Measurements from ENCODE around the gene TBXAS1. TPM values are rescaled to one million over a fixed set of nuclear protein-coding genes. Genes with fewer than 3 reads are reported as not detected.

TBXAS1 gene
- total RNA-seq, 1 donor from 2014 or later: 65.4 TPM

GRCh38 chr7:140000666-140001268, 171.7 kb downstream of the TBXAS1 start:
- Histone ChIP-seq H3K4me1 (no peaks in the 10 kb centered on the region), H3K27ac (no peak overlapping the region), H3K4me3 (no peak overlapping the region), H3K9me3 (no peaks in the 10 kb centered on the region), H3K36me3 (no peaks in the 10 kb centered on the region), H3K27me3 (no peaks in the 10 kb centered on the region)
- TF ChIP-seq CTCF (IDR thresholded peaks at IDR 0.05): no peak
- intact Hi-C loops (cut with DNase I): loop anchor here (5.0 kb wide), 1 partner anchor 353 kb away; no protein-coding TSS in a partner anchor
- DNase-seq (peak; percentile 3), ATAC-seq (no peak)

DNA sequence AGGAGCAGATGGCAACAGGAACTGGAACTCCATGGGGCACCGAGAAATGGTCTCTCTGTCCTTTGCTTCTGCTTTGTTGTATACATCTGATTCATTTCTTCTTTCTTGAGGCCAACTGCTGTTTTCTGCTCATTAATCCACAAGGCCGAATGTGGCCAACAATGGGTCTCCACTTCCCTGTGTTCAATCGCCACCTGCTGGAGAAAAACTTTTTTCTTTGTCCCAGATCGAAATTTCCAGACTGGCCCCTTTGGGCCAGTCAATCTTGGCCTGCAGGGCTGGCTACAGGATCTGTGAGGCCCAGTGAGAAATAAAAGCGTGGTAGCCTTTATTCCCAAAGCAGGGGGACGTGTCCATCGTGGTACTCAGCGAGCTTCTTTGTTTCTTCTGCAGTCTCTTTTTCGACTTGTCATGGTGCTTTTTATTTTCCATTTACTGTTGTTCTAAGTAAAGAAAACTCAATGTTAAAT, 174.9 kb downstream of the TBXAS1 start:
- no peak overlapping the region for H3K4me3 ChIP-seq
- peak; percentile 45 for ATAC-seq
- intact Hi-C loops (cut with DNase I): loop anchor here (5.0 kb wide), 1 partner anchor 357 kb away; no protein-coding TSS in a partner anchor
- H3K27ac ChIP-seq: no peak overlapping the region
- H3K9me3 ChIP-seq: no peaks in the 10 kb centered on the region
- H3K4me1 ChIP-seq: no peaks in the 10 kb centered on the region
- peak; percentile 48 for TF ChIP-seq CTCF (IDR thresholded peaks at IDR 0.05)
- DNase-seq: peak; percentile 25
- no peaks in the 10 kb centered on the region for H3K36me3 ChIP-seq
- no peaks in the 10 kb centered on the region for H3K27me3 ChIP-seq

DNA sequence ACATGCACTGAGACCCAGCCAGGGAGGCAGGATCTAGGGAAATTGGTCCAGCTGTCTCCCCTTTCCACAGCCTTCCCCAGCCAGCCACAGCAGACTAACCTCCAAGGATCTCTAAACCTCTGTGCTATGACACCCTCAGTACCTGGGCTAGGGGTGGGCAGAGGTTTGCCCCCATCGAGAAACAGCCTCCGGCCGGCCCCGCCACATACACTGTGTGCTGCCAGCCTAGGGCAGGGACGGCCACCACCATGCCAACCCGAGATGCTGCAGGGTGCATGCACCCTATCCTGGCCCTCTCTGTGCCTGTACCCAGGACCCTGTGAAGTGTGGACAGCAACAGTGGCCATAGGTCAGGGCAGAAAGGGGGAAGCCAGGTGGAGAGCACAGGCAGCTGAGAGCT, 175.6 kb downstream of the TBXAS1 start:
- ATAC-seq (no peak), DNase-seq (peak; percentile 40)
- Histone ChIP-seq H3K9me3 (no peaks in the 10 kb centered on the region), H3K4me1 (no peaks in the 10 kb centered on the region), H3K27ac (no peak overlapping the region), H3K27me3 (no peaks in the 10 kb centered on the region), H3K36me3 (no peaks in the 10 kb centered on the region), H3K4me3 (no peak overlapping the region)
- intact Hi-C loops (cut with DNase I): loop anchor here (5.0 kb wide), 1 partner anchor 357 kb away; no protein-coding TSS in a partner anchor
- TF ChIP-seq CTCF (IDR thresholded peaks at IDR 0.05): no peak

- Histone ChIP-seq H3K4me1 (no peaks in the 10 kb centered on the region), H3K9me3 (no peaks in the 10 kb centered on the region), H3K27ac (no peak overlapping the region), H3K36me3 (no peaks in the 10 kb centered on the region), H3K4me3 (no peak overlapping the region), H3K27me3 (no peaks in the 10 kb centered on the region)
- intact Hi-C loops (cut with DNase I): no loop called here
- DNase-seq (no peak), ATAC-seq (no peak)
- no peak for TF ChIP-seq CTCF (IDR thresholded peaks at IDR 0.05)
These were observed 176.3 kb downstream of the TBXAS1 start for GRCh38 chr7:140005341-140005740.

GRCh38 chr7:140005754-140006503, 176.9 kb downstream of the TBXAS1 start:
- peak; percentile 60 for DNase-seq
- peak; percentile 29 for ATAC-seq
- Histone ChIP-seq H3K4me3 (no peak overlapping the region), H3K4me1 (no peaks in the 10 kb centered on the region), H3K36me3 (no peaks in the 10 kb centered on the region), H3K27ac (no peak overlapping the region), H3K9me3 (no peaks in the 10 kb centered on the region), H3K27me3 (no peaks in the 10 kb centered on the region)
- no peak for TF ChIP-seq CTCF (IDR thresholded peaks at IDR 0.05)
- intact Hi-C loops (cut with DNase I): no loop called here
